Measurements from ENCODE around the gene BBS7. TPM values are rescaled to one million over a fixed set of nuclear protein-coding genes. Genes with fewer than 3 reads are reported as not detected.

The BBS7 gene
- total RNA-seq, 6 donors from 2014 or later = 7.3 to 13.2 (median 9.9) TPM

DNA sequence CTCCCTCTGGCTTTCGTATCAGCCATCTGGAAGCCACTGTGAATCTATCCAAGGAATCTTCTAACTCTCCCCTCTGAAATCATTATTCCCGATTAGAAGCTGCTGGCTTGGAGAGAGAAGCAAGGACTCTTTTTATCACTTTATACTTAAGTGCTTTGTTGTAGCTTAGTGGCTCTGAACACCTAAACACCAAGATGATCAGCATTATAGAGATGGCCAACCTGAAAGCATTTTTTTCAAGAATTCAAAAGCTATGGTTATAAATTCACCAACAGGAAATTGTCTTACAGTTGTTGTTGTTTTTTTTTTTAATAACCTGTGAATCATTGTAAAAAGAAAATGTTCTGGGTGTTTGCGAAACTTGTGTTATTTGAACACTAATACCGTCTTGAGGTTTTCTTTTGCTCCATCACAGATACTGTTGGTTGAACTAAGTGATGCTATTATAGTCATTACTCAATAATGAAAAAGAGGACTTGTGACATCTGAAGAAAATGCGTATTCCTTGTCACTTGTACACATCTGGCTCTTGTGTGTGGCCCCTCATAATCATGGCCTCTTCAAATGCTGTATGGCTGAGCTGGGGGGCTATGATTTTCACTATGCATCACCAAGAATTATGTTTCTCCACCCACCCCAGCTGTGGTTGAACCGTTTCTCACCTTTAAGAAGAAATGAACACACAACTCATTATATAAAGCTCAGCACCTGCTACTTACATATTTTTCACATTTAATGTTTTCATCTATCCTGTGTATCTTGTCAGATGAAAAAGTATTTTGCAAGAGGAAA is 93.5 kb downstream of the BBS7 start:
- no peak for TF ChIP-seq CTCF (IDR thresholded peaks at IDR 0.05)
- TF ChIP-seq POLR2AphosphoS5 (IDR thresholded peaks at IDR 0.05) = no peak
- no peak for TF ChIP-seq EP300 (IDR thresholded peaks at IDR 0.05)
- TF ChIP-seq POLR2A (IDR thresholded peaks at IDR 0.05) = no peak
- no peak overlapping the region for H3K4me3 ChIP-seq
- ATAC-seq (ENCODE audit: low FRiP score in 2 of 2) = no peak
- H3K27ac ChIP-seq = no peak overlapping the region
- no peaks in the 10 kb centered on the region for H3K9me3 ChIP-seq
- H3K4me1 ChIP-seq = no peaks in the 10 kb centered on the region
- no peaks in the 10 kb centered on the region for H3K36me3 ChIP-seq
- WGBS, 2 donors = 82 to 91% methylated on average over 6 of the region's 6 CpGs
- DNase-seq = no peak
- no peaks in the 10 kb centered on the region for H3K27me3 ChIP-seq

Other genes starting within 250 kb of the BBS7 start
- gene ANXA5, start 173.5 kb downstream of the BBS7 start, total RNA-seq = 100 to 1,000 TPM; 156 to 446 (median 301) TPM
- gene SMIM43, start 105.3 kb downstream of the BBS7 start, total RNA-seq = not detected
- gene EXOSC9, start 69.2 kb downstream of the BBS7 start, total RNA-seq = 10 to 100 TPM; 10.1 to 40.9 (median 17.4) TPM
- 1 to 10 TPM; 1.4 to 4.2 (median 2.5) TPM for gene CCNA2, start 46.6 kb downstream of the BBS7 start, total RNA-seq
- gene TRPC3, start 81.6 kb upstream of the BBS7 start, total RNA-seq = 1 to 10 TPM in 4 of 6 donors, under 1 TPM in 2; 0.77 to 9.4 (median 1.4) TPM